GM23338 (cell line): ENCODE measurements around the gene DAND5.

Experiments used
- CTCF ChIP-seq, 2 experiments: fragments of 200-600 bp in 1 of 2; sonication (generic) in 1 of 2; conservative IDR thresholded peaks; 2 replicates each; pipeline versions ENCODE4 v1.5.1 to v1.6.1; 2016 to 2017; ENCODE audit warnings: antibody characterized with exemption in 2 of 2, low read depth in 2 of 2, mild to moderate bottlenecking in 2 of 2, moderate library complexity in 1 of 2
- ETS1 ChIP-seq: IDR thresholded peaks from 2 replicates; pipeline ENCODE4 v1.6.1; 2016; ENCODE audit warnings: antibody characterized with exemption
- EZH2 ChIP-seq: fragments of 200-600 bp; sonication (generic); IDR thresholded peaks from one replicate; pipeline ENCODE4 v1.8.0; 2017; ENCODE audit warnings: antibody characterized with exemption, mild to moderate bottlenecking, low read depth; ENCODE audit not compliant: unreplicated experiment
- EZH2phosphoT487 ChIP-seq: fragments of 200-600 bp; sonication (generic); IDR thresholded peaks from one replicate; pipeline ENCODE4 v1.8.1; 2018; ENCODE audit warnings: antibody characterized with exemption; ENCODE audit not compliant: unreplicated experiment
- JUNB ChIP-seq: IDR thresholded peaks from one replicate; pipeline ENCODE4 v1.6.1; 2016; ENCODE audit warnings: antibody characterized with exemption; ENCODE audit not compliant: unreplicated experiment
- NANOG ChIP-seq: IDR thresholded peaks from 2 replicates; pipeline ENCODE4 v1.6.1; 2016; ENCODE audit warnings: antibody characterized with exemption, borderline replicate concordance
- POLR2AphosphoS5 ChIP-seq: IDR thresholded peaks from 2 replicates; pipeline ENCODE4 v1.6.1; 2016; ENCODE audit warnings: antibody characterized with exemption, low read depth
- REST ChIP-seq: IDR thresholded peaks from one replicate; pipeline ENCODE4 v1.6.1; 2018; ENCODE audit warnings: antibody characterized with exemption; ENCODE audit not compliant: unreplicated experiment
- ZNF114 ChIP-seq: fragments of 250-450 bp; sonication (Bioruptor Pico); IDR thresholded peaks from 2 replicates; pipeline ENCODE4 v1.5.0; 2020; ENCODE audit warnings: mild to moderate bottlenecking, moderate library complexity

- no peak for TF ChIP-seq EZH2
- TF ChIP-seq POLR2AphosphoS5 = no peak
- no peak for TF ChIP-seq CTCF (conservative IDR thresholded peaks at IDR 0.05; ENCODE audit: low read depth in 2 of 2)
- no peak for TF ChIP-seq EZH2phosphoT487
- no peak for TF ChIP-seq REST
- TF ChIP-seq ZNF114 (CRISPR knock-in tag) = no peak
- no peak for TF ChIP-seq NANOG
- no peak for TF ChIP-seq JUNB
- TF ChIP-seq ETS1 = no peak
Observed at GRCh38 chr19:12959481-12959880, 9.9 kb upstream of the DAND5 start.
